ENCODE data around the gene SFXN2. TPM values are rescaled to one million over a fixed set of nuclear protein-coding genes. Genes with fewer than 3 reads are reported as not detected.

SFXN2 gene
- total RNA-seq, 1 experiment from 2014 or later, result 21.2 TPM

DNA sequence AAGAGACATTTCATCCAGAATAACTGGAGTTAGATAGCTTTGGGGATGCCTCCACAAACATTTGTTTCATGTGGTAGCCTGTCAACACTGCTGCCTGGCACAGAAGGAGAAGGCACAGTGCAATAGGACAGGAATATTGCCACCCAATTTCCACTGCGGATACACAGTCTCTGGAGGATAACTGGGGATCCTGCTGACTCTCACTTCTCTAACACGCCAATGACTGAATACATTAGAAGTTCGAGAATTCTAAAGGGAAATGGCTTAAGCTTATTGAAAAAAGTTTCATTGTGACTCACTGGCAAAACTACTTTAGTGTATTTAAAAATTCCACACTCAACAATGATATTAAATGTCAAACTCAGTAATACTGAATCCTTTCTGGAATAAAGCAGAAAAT is 13.2 kb upstream of the SFXN2 start:
- ChIA-PET CTCF (no interaction called here), POLR2A (interaction anchor here (0.6 kb wide), 1 partner anchor 178 kb away, joined by 5 read pairs; no protein-coding TSS in a partner anchor)
- no peak for ATAC-seq
- Mint-ChIP-seq H3K4me1 (0 out of 2 replicates have a peak, but pooled peaks cover 4% of the 10 kb centered on the region), H3K27me3 (ENCODE audit: low read depth) (no peaks in the 10 kb centered on the region), H3K27ac (no peak overlapping the region), H3K4me3 (no peak overlapping the region), H3K9me3 (no peaks in the 10 kb centered on the region), H3K36me3 (peaks cover 31% of the 10 kb centered on the region)
- DNase-seq (ENCODE audit: low spot score), result no peak
- TF ChIP-seq, protein P1, sequence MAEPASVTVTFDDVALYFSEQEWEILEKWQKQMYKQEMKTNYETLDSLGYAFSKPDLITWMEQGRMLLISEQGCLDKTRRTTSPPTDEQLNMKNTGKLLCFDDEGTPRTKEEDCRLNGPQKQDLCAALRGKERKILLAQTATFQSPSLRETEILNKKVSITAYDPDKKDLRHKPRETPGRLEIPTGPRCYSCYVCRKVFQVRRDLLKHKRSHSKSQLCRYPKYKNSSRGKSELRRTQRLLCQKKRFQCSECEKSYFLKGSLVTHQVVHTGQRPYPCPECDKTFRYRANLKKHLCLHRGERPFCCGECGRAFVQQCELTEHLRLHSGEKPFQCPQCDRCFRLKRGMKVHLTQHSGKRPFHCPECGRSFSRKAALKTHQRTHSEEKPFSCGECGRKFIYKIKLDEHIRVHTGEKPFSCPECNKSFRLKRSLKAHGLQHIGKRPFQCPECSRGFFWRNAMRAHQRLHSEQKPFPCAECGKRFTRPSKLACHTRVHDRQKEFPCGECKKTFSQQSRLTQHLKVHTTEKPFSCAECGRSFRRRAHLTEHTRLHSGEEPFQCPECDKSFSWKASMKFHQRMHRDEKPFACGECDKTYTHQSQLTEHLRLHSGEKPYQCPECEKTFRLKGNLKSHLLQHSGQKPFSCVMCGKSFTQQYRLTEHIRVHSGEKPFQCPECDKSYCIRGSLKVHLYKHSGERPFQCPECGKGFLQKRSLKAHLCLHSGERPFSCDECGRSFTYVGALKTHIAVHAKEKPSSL (CRISPR knock-in tag; conservative IDR thresholded peaks at IDR 0.05), result no peak
- TF ChIP-seq ZNF121 (CRISPR knock-in tag; IDR thresholded peaks at IDR 0.05), result no peak
- no peak for TF ChIP-seq ZNF671 (CRISPR knock-in tag; IDR thresholded peaks at IDR 0.05)

DNA sequence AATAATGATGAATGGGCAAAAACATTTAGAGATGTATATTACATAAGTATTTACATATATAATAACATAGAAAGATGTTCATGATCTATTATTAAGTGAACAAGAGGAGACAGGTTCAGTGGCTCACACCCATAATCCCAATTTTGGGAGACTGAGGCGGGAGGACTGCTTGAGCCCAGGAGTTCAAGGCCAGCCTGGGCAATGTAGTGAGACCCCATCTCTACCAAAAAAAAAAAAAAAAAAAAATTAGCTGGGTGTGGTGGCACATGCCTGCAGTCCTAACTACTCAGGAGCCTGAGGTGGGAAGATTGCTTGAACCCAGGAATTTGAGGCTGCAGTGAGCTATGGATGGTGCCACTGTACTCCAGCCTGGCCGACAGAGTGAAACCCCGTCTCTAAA is 12.6 kb upstream of the SFXN2 start:
- no peak overlapping the region for H3K27ac Mint-ChIP-seq
- ATAC-seq (no peak), DNase-seq (ENCODE audit: low spot score) (no peak)
- POLR2A ChIA-PET, result interaction anchor here (0.6 kb wide), 1 partner anchor 423 kb away, joined by 4 read pairs; no protein-coding TSS in a partner anchor
- TF ChIP-seq CBFB (CRISPR knock-in tag; IDR thresholded peaks at IDR 0.05; ENCODE audit: low read depth) (no peak), ZNF396 (CRISPR knock-in tag; IDR thresholded peaks at IDR 0.05; ENCODE audit: borderline replicate concordance) (no peak), TP53 (CRISPR knock-in tag; IDR thresholded peaks at IDR 0.05) (no peak), JAZF1 (CRISPR knock-in tag; IDR thresholded peaks at IDR 0.05) (no peak), EMX1 (CRISPR knock-in tag; IDR thresholded peaks at IDR 0.05) (no peak), MXD4 (CRISPR knock-in tag; IDR thresholded peaks at IDR 0.05; ENCODE audit: borderline replicate concordance) (no peak)
- TF ChIP-seq, protein P2, sequence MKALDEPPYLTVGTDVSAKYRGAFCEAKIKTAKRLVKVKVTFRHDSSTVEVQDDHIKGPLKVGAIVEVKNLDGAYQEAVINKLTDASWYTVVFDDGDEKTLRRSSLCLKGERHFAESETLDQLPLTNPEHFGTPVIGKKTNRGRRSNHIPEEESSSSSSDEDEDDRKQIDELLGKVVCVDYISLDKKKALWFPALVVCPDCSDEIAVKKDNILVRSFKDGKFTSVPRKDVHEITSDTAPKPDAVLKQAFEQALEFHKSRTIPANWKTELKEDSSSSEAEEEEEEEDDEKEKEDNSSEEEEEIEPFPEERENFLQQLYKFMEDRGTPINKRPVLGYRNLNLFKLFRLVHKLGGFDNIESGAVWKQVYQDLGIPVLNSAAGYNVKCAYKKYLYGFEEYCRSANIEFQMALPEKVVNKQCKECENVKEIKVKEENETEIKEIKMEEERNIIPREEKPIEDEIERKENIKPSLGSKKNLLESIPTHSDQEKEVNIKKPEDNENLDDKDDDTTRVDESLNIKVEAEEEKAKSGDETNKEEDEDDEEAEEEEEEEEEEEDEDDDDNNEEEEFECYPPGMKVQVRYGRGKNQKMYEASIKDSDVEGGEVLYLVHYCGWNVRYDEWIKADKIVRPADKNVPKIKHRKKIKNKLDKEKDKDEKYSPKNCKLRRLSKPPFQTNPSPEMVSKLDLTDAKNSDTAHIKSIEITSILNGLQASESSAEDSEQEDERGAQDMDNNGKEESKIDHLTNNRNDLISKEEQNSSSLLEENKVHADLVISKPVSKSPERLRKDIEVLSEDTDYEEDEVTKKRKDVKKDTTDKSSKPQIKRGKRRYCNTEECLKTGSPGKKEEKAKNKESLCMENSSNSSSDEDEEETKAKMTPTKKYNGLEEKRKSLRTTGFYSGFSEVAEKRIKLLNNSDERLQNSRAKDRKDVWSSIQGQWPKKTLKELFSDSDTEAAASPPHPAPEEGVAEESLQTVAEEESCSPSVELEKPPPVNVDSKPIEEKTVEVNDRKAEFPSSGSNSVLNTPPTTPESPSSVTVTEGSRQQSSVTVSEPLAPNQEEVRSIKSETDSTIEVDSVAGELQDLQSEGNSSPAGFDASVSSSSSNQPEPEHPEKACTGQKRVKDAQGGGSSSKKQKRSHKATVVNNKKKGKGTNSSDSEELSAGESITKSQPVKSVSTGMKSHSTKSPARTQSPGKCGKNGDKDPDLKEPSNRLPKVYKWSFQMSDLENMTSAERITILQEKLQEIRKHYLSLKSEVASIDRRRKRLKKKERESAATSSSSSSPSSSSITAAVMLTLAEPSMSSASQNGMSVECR (CRISPR knock-in tag; IDR thresholded peaks at IDR 0.05; ENCODE audit: borderline replicate concordance), result no peak
- 0 out of 2 replicates have a peak, but pooled peaks cover 4% of the 10 kb centered on the region for H3K4me1 Mint-ChIP-seq
- no peaks in the 10 kb centered on the region for H3K9me3 Mint-ChIP-seq
- H3K36me3 Mint-ChIP-seq, result peaks cover 26% of the 10 kb centered on the region
- CTCF ChIA-PET, result interaction anchor here (0.6 kb wide), 1 partner anchor 1733 kb away, joined by 3 read pairs; no protein-coding TSS in a partner anchor
- no peak overlapping the region for H3K4me3 Mint-ChIP-seq
- H3K27me3 Mint-ChIP-seq (ENCODE audit: low read depth), result no peaks in the 10 kb centered on the region

DNA sequence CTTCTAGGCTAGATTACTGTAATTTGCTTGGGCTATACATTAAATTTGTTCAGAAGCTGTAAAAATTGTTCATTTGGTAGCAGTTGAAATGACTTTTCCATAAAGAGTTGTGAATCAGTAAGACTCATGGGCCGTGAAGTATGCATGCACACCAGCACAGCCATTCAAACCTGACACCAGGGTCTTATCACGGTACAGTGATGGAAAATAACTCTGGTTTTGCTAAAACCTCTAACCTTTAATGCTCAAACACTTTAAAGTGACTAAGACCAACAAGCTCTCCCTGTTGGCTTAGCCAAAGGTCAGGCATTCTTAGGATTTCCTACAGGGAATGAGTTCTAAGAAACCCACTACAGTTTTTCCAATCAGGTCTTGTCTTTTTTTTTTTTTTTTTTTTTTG is 11.7 kb upstream of the SFXN2 start:
- DNase-seq (ENCODE audit: low spot score) (no peak), ATAC-seq (no peak)
- ChIA-PET POLR2A (interaction anchor here (0.7 kb wide), 1 partner anchor 28 kb away, joined by 6 read pairs; no protein-coding TSS in a partner anchor), CTCF (interaction anchor here (0.6 to 1.9 kb wide), 3 partner anchors 24 to 483 kb away, joined by 3 to 6 read pairs (median 4); no protein-coding TSS in a partner anchor)
- Mint-ChIP-seq H3K27ac (no peak overlapping the region), H3K36me3 (peaks cover 19% of the 10 kb centered on the region), H3K27me3 (ENCODE audit: low read depth) (no peaks in the 10 kb centered on the region), H3K9me3 (no peaks in the 10 kb centered on the region), H3K4me3 (no peak overlapping the region), H3K4me1 (peaks cover 7% of the 10 kb centered on the region)
- TF ChIP-seq ZNF232 (CRISPR knock-in tag; IDR thresholded peaks at IDR 0.05) (no peak), RELA (CRISPR knock-in tag; IDR thresholded peaks at IDR 0.05; ENCODE audit: borderline replicate concordance) (no peak), GABPB1 (CRISPR knock-in tag; IDR thresholded peaks at IDR 0.05) (no peak), SMAD3 (CRISPR knock-in tag; IDR thresholded peaks at IDR 0.05; ENCODE audit: borderline replicate concordance) (no peak), ETV6 (CRISPR knock-in tag; IDR thresholded peaks at IDR 0.05) (no peak), RORB (CRISPR knock-in tag; IDR thresholded peaks at IDR 0.05) (no peak), OVOL2 (CRISPR knock-in tag; IDR thresholded peaks at IDR 0.05; ENCODE audit: borderline replicate concordance) (no peak), MXD4 (CRISPR knock-in tag; IDR thresholded peaks at IDR 0.05; ENCODE audit: borderline replicate concordance) (no peak), SOX15 (CRISPR knock-in tag; IDR thresholded peaks at IDR 0.05) (no peak), FOXP1 (CRISPR knock-in tag; IDR thresholded peaks at IDR 0.05; ENCODE audit: borderline replicate concordance) (no peak)
- TF ChIP-seq, protein P1 (CRISPR knock-in tag; conservative IDR thresholded peaks at IDR 0.05), result no peak
- TF ChIP-seq, protein P3, sequence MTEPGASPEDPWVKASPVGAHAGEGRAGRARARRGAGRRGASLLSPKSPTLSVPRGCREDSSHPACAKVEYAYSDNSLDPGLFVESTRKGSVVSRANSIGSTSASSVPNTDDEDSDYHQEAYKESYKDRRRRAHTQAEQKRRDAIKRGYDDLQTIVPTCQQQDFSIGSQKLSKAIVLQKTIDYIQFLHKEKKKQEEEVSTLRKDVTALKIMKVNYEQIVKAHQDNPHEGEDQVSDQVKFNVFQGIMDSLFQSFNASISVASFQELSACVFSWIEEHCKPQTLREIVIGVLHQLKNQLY (CRISPR knock-in tag; IDR thresholded peaks at IDR 0.05), result no peak
